A673 (cell line): ENCODE data around the gene SDK1. TPM values are rescaled to one million over a fixed set of nuclear protein-coding genes. Genes with fewer than 3 reads are reported as not detected.

Source experiments
- BruUV-seq: library from RNA; stranded (reverse); fragments of 400-500 nt; replicated peaks from 2 replicates; lab custom pipeline; 2021; lab: Mats Ljungman, UMichigan
- CTCF ChIA-PET: fragments of 300-600 bp; sonication (Branson Sonifier 250); formaldehyde crosslinking; loops from one replicate; lab custom pipeline; 2022; ENCODE audit warnings: antibody characterized with exemption; lab: Charles Lee
- POLR2A ChIA-PET: fragments of 300-600 bp; sonication (Branson Sonifier 250); formaldehyde crosslinking; loops from one replicate; lab custom pipeline; 2022; ENCODE audit warnings: antibody characterized with exemption; ENCODE audit not compliant: low non-redundant PET; lab: Charles Lee
- DNase-seq: peaks from one replicate; pipeline ENCODE4 v3.0.0-alpha.2; 2015; ENCODE audit warnings: low spot score
- H3K27ac ChIP-seq: fragments of 200-600 bp; sonication (generic); 2 replicates; pipeline ENCODE4 v1.5.1; 2016; ENCODE audit warnings: mixed run types, low read depth, mild to moderate bottlenecking, mixed read lengths, antibody characterized with exemption, low read length; ENCODE audit not compliant: poor library complexity, severe bottlenecking
- H3K27me3 ChIP-seq: fragments of 200-600 bp; sonication (generic); replicated peaks from 2 replicates; pipeline ENCODE4 v1.6.1; 2017; ENCODE audit warnings: mixed run types, low read depth, mild to moderate bottlenecking, mixed read lengths, antibody characterized with exemption, low read length; ENCODE audit not compliant: insufficient read depth, poor library complexity
- H3K36me3 ChIP-seq: fragments of 200-600 bp; sonication (generic); 2 replicates; pipeline ENCODE4 v1.6.1; 2016; ENCODE audit warnings: mixed run types, mild to moderate bottlenecking, mixed read lengths, antibody characterized with exemption, low read length; ENCODE audit not compliant: insufficient read depth, poor library complexity, severe bottlenecking
- H3K4me1 ChIP-seq: fragments of 200-600 bp; sonication (generic); 2 replicates; pipeline ENCODE4 v1.6.1; 2017; ENCODE audit warnings: mixed run types, mild to moderate bottlenecking, mixed read lengths, antibody characterized with exemption, low read length; ENCODE audit not compliant: insufficient read depth, poor library complexity, severe bottlenecking
- H3K4me3 ChIP-seq: fragments of 200-600 bp; sonication (generic); 2 replicates; pipeline ENCODE4 v1.5.1; 2016; ENCODE audit warnings: low read depth, mixed run types, mild to moderate bottlenecking, mixed read lengths, low read length; ENCODE audit not compliant: poor library complexity, severe bottlenecking
- H3K9me3 ChIP-seq: fragments of 200-600 bp; sonication (generic); 2 replicates; pipeline ENCODE4 v1.6.1; 2016; ENCODE audit warnings: mixed run types, low read depth, mild to moderate bottlenecking, mixed read lengths, antibody characterized with exemption, low read length; ENCODE audit not compliant: poor library complexity, severe bottlenecking
- EZH2 ChIP-seq: fragments of 200-600 bp; sonication (generic); IDR thresholded peaks from 2 replicates; pipeline ENCODE4 v1.6.1; 2017; ENCODE audit warnings: borderline replicate concordance, low read depth, mild to moderate bottlenecking, mixed read lengths, antibody characterized with exemption, low read length; ENCODE audit not compliant: poor library complexity, severe bottlenecking
- intact Hi-C: fragments of 100-400 bp; cut with micrococcal nuclease; formaldehyde crosslinking; loops from one replicate; pipeline ENCODE4 v1.10.0; 2022; ENCODE audit not compliant: unreplicated experiment
- total RNA-seq: library from RNA; stranded (reverse); gene quantifications from 2 replicates; pipeline ENCODE4 v1.2.3, GENCODE V29; 2021
- TF ChIP-seq, protein P1 (sequence below): fragments of 300-800, 200-600 bp; sonication (generic); conservative IDR thresholded peaks from 2 replicates; pipeline ENCODE4 v1.5.1; 2017; ENCODE audit warnings: low read depth, mild to moderate bottlenecking, antibody characterized with exemption, low read length, moderate library complexity, mixed read lengths

The SDK1 gene
- total RNA-seq, 1 experiment from 2014 or later = 14.7 TPM

DNA sequence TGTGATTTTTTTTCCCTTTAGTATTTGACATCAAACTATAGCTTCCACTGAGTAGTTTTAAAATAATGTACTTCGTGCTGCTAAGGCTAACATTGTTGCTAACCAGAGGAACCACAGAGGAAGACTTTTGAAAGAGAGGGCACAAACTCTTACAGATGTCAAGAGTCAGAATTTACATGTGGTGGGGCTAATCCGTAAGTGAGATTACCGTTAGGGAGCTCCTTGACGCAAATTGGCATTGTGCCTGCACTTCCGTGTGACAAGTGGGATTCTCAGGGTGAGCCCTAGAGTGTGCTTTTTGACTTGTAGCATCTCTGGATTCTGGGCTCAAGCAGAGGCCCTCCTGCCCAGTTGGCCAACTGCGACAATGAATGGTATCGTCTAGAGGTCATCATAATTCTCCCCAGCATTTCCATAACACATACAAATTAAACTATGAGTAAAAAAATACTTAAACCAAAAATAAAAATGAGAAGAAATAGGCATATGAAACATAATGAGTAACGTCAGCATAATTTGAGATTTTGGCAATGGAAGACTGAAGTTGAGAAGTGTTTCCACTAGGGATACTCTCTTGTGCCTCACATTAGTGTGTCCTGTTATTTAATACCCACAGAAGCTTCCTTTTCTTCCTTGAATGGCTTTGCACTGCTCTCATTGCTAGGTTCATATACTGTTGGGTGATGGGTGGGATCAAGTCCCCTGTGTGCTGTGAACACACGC lies 164.0 kb downstream of the SDK1 start:
- Histone ChIP-seq H3K27me3 (no peaks in the 10 kb centered on the region), H3K27ac (no peak overlapping the region), H3K4me1 (peaks cover 3% of the 10 kb centered on the region), H3K4me3 (no peak overlapping the region), H3K9me3 (no peaks in the 10 kb centered on the region), H3K36me3 (no peaks in the 10 kb centered on the region)
- no TSS peak for BruUV-seq
- peak; percentile 15 for DNase-seq
- TF ChIP-seq, protein P1, sequence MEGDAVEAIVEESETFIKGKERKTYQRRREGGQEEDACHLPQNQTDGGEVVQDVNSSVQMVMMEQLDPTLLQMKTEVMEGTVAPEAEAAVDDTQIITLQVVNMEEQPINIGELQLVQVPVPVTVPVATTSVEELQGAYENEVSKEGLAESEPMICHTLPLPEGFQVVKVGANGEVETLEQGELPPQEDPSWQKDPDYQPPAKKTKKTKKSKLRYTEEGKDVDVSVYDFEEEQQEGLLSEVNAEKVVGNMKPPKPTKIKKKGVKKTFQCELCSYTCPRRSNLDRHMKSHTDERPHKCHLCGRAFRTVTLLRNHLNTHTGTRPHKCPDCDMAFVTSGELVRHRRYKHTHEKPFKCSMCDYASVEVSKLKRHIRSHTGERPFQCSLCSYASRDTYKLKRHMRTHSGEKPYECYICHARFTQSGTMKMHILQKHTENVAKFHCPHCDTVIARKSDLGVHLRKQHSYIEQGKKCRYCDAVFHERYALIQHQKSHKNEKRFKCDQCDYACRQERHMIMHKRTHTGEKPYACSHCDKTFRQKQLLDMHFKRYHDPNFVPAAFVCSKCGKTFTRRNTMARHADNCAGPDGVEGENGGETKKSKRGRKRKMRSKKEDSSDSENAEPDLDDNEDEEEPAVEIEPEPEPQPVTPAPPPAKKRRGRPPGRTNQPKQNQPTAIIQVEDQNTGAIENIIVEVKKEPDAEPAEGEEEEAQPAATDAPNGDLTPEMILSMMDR = no peak
- no peak for TF ChIP-seq EZH2
- POLR2A ChIA-PET = no interaction called here
- intact Hi-C loops = no loop called here
- CTCF ChIA-PET = no interaction called here

GRCh38 chr7:3466261-3466660 lies 165.2 kb downstream of the SDK1 start:
- peaks cover 3% of the 10 kb centered on the region for H3K4me1 ChIP-seq
- H3K36me3 ChIP-seq = no peaks in the 10 kb centered on the region
- H3K27me3 ChIP-seq = no peaks in the 10 kb centered on the region
- POLR2A ChIA-PET = no interaction called here
- BruUV-seq = no TSS peak
- intact Hi-C loops = no loop called here
- CTCF ChIA-PET = no interaction called here
- no peaks in the 10 kb centered on the region for H3K9me3 ChIP-seq
- H3K4me3 ChIP-seq = no peak overlapping the region
- DNase-seq = no peak
- H3K27ac ChIP-seq = no peak overlapping the region
- TF ChIP-seq, protein P1 = no peak

DNA sequence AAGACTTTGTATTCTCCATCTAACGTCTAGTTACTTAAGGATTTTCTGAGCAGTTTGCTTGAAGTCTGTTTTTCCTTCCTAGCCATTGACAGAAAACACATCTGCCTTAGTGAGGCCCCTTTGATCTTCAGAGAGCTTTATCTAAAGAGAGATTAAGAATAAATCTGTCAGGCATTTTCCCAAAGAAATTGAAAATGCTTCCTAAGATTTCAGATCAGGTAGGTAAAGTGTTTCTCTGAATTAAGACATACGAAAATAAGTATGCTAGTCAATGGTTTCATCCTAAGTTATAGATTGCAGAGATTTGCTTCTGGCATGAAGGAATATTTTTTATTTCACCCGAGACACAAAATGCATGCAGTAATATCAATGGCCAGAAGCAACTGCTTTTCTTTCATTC lies 168.6 kb downstream of the SDK1 start:
- no peaks in the 10 kb centered on the region for H3K27me3 ChIP-seq
- no peaks in the 10 kb centered on the region for H3K36me3 ChIP-seq
- no peak overlapping the region for H3K27ac ChIP-seq
- H3K4me3 ChIP-seq = no peak overlapping the region
- ChIA-PET CTCF (no interaction called here), POLR2A (no interaction called here)
- H3K9me3 ChIP-seq = no peaks in the 10 kb centered on the region
- DNase-seq = no peak
- intact Hi-C loops = no loop called here
- TF ChIP-seq, protein P1 = no peak
- TF ChIP-seq EZH2 = no peak
- H3K4me1 ChIP-seq = no peaks in the 10 kb centered on the region
- no TSS peak for BruUV-seq
